ENCODE data around the gene TBX10.
"Not testable (repeated sequence)": the region's sequence is repeated elsewhere in the genome, so short reads cannot be mapped to it uniquely, and the experiment has no call there.

TBX10 gene

DNA sequence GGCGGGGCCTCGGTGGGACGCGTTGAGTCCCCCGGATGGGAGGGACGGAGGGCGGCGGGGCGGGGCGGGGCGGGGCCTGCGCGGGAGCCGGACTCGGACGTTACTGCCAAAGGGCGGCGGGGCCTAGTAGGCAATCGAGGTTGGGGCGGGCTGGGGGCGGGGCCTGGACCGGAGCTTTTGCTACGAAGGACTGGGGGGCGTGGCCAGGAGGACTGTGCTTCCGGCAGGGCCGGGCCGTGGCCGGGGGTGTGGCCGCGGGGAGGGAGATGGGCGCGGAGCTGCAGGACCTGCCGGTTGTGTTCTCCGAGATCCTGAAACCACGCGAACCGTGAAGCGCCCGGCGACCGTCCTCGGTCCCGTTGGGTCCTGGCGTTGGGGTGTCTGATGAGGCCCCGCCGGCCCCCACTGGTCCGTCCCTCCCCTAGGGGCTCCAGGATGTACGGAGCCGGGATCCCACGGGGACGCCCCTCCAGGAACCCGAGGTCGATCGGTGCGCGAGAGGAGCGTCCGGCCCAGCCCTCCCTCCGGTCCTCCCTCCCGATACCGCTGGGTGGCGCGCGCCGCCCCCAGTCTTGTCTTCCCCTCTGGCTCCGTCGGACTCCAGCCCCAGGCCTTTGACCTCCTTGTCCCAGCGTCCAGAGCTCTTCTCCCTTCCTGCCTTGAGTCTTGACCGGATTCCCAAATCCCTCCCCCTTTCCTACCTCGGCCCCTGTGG is 9.2 kb downstream of the TBX10 start:
- FAIRE-seq, result no peak

DNA sequence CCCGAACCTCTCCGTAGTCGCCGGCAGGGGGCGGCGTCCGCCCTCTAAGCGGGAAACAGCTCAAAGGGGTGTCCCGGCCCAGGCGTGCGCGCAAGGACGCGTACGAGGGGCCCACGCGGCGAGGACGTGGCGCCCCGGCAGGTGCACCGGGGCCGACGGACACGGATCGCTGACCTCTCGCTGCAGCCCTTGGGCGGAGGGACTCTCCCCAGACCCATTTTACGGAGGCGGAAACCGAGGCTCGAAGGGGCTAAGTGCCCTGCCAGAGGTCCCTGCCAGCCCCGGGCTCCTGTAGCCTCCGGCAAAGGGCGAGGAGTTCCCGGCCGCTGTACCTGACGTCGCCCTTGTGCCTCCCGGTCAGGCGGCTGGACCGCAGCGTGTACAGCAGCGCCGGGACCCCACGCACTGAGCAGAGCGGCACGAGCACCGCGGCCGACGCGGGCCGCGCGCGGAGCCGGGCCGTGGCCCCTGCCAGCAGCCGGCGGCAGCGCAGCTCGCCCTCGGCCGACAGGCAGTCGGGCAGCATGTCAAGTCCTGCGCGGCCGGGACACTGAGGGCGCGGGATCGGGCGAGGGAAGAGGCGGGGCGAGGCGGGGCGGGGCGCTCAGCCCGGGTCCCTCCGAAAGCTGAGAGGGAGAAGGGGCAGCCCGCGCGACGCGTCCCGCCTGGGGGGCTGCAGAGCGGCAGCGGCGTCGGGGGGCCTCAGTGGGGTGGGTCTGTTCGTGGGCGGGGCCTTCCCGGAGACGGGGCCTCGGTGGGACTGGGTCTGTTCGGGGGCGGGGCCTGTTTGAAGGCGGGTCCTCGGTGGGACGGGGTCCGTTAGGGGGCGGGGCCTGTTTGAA is 10.0 kb downstream of the TBX10 start, which contains the start of gene NUDT8:
Gene NUDT8 (minus strand): TSS at position 552 of the 842 bp plus-strand sequence. CDS start 26 bp downstream, at position 526.
- no peak for FAIRE-seq

DNA sequence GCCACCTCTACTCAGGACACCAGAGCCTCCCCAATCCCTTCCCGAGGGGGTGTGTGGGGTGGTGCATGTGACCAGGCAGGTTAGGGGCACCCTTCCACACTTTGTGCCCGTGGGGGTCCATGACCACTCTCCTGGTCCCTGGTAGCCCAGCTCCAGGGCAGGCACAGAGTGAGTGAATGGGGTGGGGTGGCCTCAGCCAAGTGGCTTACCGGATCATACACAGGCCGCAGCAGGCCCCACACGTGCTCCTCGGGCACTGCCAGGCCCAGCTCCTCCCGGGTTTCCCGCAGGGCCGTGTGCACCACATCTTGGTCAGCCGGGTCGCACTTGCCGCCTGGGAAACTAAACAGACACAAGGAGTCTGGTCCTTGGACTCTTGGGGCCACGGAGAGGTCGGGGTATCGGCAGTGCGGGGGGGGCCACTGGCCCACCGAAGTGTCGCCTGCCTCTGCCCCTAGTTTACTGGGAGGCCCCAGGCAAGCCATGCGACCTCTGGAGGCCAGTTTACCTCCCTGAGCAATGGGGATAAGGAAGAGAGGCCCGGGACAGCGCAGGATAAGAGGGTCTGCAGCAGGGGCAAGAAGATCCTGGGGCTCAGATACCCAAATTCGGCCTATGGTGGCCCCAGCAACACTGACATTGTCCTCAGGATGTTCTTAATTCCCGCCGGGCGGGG is 10.7 kb downstream of the TBX10 start:
- no peak for FAIRE-seq

DNA sequence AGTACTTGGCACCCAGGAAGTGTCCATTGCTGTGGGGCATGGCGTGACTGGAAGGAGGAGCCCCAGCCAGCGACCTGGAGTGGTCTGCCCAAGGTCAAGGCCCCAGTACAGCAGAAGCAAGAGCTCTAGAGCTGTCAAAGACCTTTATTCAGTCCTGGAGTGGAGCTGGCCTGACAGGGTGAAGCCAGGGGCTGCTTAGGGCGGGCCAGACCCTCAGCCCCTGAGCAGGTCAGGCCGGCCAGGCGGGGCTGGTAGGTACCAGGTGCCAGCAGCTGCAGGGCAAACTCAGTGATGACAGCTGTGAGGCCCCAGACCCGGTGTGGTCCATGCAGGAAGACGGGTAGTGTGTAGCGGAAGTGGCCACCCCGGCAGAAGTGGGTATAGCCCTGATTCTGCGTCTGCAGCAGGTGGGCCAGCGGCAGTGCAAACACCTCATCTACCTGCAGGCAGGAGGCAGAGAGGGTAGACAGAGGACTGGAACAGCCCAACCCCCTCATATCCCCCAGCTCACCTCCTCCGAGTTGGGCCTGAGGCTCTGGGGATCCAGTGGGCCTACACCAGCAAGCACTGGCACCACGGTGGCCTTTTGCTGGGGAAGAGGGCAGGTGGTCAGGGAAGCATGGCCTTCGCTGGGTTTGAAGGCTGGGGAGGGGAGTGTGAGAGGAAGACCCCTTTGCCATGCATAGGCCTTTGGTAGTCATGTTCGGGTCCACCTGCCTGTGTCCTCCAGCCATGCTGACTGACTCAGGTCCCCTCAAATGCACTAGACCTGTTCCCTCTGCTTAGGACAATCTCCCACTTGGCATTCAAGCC is 11.5 kb downstream of the TBX10 start:
- no peak for FAIRE-seq

DNA sequence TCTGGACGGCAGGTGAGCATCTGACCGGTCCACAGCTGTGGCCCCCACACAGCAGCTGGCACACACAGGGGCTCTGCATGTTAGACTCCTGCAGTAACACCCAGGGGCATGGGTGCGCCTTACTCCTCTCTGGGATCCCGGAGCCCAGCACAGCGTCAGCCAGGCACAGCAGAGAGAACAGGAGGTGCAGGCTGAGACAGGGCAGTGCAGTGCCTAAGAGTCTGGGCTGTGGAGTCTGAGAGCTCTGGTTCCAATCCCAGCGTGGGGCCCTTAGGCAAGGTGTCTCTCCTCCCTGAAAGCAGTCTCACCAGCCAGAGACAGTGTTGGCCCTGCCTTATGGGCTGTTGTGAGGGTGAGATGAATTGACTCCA is 12.1 kb downstream of the TBX10 start:
- FAIRE-seq, result no peak

GRCh38 chr11:67626970-67627369 is 12.6 kb downstream of the TBX10 start:
- no peak for FAIRE-seq

GRCh38 chr11:67626131-67626833 is 13.3 kb downstream of the TBX10 start:
- not testable (repeated sequence) for FAIRE-seq

DNA sequence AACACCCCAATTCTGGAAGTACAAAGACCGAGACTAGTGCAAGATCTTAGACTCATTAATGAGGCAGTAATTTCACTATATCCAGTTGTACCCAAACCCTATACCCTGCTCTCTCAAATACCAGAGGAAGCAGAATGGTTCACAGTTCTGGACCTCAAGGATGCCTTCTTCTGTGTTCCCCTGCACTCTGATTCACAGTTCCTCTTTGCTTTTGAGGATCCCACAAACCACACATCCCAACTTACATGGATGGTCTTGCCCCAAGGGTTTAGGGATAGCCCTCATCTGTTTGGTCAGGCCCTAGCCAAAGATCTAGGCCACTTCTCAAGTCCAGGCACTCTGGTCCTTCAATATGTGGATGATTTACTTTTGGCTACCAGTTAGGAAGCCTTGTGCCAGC is 15.8 kb downstream of the TBX10 start:
- FAIRE-seq, result not testable (repeated sequence)

GRCh38 chr11:67622905-67623304 is 16.7 kb downstream of the TBX10 start:
- FAIRE-seq, result not testable (repeated sequence)

GRCh38 chr11:67621928-67622327 is 17.6 kb downstream of the TBX10 start:
- FAIRE-seq, result not testable (repeated sequence)

GRCh38 chr11:67620621-67621020 is 18.9 kb downstream of the TBX10 start:
- FAIRE-seq, result not testable (repeated sequence)

GRCh38 chr11:67619683-67620618 is 19.6 kb downstream of the TBX10 start:
- not testable (repeated sequence) for FAIRE-seq

DNA sequence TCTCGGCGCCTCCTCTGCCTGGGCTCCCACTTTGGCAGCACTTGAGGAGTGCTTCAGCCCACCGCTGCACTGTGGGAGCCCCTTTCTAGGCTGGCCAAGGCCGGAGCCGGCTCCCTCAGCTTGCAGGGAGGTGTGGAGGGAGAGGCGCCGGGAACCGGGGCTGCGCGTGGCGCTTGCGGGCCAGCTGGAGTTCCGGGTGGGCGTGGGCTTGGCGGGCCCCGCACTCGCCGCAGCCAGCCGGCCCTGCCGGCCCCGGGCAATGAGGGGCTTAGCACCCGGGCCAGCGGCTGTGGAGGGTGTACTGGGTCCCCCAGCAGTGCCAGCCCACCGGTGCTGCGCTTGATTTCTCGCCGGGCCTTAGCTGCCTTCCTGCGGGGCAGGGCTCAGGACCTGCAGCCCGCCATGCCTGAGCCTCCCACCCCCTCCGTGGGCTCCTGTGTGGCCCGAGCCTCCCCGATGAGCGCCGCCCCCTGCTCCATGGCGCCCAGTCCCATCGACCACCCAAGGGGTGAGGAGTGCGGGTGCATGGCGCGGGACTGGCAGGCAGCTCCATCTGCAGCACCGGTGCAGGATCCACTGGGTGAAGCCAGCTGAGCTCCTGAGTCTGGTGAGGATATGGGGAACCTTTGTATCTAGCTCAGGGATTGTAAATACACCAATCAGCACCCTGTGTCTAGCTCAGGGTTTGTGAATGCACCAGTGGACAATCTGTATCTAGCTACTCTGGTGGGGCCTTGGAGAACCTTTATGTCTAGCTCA is 20.5 kb downstream of the TBX10 start:
- not testable (repeated sequence) for FAIRE-seq

GRCh38 chr11:67617243-67617953 is 22.2 kb downstream of the TBX10 start:
- no peak for FAIRE-seq

GRCh38 chr11:67616431-67617242 is 22.9 kb downstream of the TBX10 start:
- FAIRE-seq, result no peak

GRCh38 chr11:67615728-67616430 is 23.7 kb downstream of the TBX10 start:
- FAIRE-seq, result no peak
